NCI-H2196 treated with DMSO at 0.1 percent for 48 hours (cell line): ENCODE measurements around the gene PLCH2.
"Not testable (repeated sequence)": the region's sequence is repeated elsewhere in the genome, so short reads cannot be mapped to it uniquely, and the experiment has no call there.

Experiments used
- DNase-seq: peaks from one replicate; lab custom pipeline; 2025; ENCODE audit not compliant: unreplicated experiment; lab: John Stamatoyannopoulos, UW

PLCH2 gene

DNA sequence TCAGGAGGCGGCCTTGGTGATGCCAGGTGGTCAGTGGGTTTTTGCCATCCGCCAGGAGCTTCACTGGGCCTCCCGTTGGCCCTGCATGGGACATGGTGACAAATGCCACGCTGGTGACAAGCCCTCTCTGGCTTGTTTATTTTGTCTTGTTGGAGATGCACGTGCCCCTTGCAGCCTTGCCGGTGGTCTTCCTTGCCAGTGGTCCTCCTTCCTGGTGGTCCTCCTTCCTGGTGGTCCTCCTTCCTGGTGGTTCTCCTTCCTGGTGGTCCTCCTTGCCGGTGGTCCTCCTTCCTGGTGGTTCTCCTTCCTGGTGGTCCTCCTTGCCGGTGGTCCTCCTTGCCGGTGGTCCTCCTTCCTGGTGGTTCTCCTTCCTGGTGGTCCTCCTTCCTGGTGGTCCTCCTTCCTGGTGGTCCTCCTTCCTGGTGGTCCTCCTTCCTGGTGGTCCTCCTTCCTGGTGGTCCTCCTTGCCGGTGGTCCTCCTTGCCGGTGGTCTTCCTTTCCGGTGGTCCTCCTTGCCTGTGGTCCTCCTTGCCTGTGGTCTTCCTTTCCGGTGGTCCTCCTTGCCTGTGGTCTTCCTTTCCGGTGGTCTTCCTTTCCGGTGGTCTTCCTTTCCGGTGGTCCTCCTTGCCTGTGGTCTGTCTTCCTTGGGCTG, 16.9 kb upstream of the PLCH2 start:
- DNase-seq = not testable (repeated sequence)

GRCh38 chr1:2459757-2460156, 16.3 kb upstream of the PLCH2 start:
- DNase-seq = peak; percentile 32

DNA sequence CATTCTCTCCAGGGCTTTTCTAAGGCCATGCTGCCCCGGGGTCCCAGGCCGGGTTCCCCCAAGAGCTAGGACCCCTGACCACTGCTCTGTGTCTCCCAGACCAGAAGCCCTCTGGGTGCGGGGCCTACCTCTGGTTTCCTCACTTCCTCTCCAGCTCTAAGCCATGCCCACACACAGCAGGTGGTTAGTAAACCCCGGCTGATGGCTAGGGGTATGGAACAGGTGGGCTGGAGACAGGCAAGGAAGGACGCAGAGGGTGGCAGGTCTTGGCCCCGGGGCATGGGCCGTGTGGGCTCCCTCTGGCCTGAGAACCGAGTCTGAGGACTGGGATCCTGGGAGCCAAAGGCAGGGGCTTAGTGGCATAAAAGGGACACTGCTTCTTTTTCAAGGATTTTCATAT, 15.9 kb upstream of the PLCH2 start:
- no peak for DNase-seq

GRCh38 chr1:2460996-2461751, 14.9 kb upstream of the PLCH2 start:
- no peak for DNase-seq

DNA sequence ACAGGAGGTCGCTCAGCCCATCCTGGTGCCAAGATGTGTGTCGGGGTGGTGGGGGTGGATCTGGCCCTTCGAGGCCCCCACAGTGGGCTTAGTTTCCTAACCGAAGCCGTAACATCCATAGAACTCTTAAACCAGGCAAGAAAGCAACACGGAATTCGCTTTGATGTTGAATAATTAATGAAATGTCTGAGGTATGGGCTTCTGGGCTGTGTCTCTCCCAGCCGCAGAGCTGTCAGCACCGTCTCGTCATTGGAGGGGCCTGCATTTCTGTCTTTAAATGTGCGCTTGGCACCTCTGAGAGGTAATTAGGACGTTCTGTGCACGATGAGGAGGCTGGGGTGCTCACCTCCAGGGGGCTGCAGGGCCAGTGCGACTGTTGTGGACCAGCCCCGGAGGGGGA, 13.3 kb upstream of the PLCH2 start:
- no peak for DNase-seq

GRCh38 chr1:2463396-2463795, 12.7 kb upstream of the PLCH2 start:
- DNase-seq = no peak

GRCh38 chr1:2465371-2466269, 10.5 kb upstream of the PLCH2 start:
- no peak for DNase-seq

DNA sequence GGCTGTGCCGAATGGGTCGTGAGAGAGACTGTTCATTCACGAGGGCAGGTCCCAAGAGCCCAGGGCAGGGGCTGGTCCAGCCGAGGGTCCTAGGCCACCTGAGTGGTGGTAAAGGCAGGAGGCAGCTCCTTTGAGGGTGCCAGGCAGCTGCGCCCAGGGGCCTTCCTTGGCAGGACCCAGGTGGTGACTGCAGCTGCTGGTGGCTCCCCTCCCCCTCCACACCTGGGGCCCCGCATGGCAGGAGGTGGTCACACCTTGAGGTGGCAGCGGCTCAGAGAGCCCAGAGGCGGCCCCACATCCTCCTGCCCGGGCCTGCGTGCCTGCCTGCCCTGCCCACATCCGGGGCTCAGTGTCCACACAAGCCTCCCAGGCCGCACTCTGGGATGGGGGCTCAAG, 9.8 kb upstream of the PLCH2 start:
- no peak for DNase-seq

- no peak for DNase-seq
Measured at GRCh38 chr1:2466958-2467554, 9.0 kb upstream of the PLCH2 start.

DNA sequence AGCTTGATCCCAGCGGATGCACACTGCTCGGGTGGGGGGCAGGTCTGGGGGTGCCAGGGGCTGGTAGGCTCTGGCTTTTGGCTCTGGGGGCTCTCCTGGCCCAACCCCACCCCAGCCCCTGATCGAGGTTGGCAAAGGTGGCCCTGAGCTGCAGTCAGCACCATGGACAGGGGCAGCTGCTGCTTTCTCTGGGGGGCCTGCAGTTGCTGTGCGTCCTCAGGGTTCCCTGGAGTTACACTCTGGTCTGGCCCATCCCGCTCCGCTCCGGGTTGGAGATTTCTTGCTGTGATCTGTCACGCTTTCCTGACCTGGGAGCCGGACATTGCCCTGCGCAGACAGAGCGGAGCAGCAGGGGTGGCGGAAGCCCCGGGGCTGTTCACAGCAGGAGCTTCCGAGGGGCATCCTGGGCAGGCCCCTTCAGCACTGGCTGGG, 8.0 kb upstream of the PLCH2 start:
- no peak for DNase-seq

DNA sequence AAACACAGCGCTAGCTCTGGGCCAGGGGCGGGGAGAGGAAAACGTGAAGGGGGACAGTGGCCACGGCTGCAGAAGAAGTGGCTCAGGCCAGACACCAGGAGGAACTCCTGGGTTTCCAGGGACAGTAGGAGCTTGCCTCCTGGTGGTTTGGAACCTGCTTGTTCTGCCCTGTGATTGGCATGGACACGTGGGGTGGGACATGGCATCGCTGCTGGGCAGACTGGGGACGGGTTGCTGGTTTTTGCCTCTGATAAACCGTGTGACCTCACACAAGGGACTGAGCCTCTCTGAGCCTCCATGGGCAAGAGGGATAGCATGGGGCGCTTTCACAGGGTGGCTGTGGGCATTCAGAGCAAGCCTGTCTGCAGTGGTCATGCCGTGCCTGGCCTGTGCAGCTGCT, 7.5 kb upstream of the PLCH2 start:
- no peak for DNase-seq

DNA sequence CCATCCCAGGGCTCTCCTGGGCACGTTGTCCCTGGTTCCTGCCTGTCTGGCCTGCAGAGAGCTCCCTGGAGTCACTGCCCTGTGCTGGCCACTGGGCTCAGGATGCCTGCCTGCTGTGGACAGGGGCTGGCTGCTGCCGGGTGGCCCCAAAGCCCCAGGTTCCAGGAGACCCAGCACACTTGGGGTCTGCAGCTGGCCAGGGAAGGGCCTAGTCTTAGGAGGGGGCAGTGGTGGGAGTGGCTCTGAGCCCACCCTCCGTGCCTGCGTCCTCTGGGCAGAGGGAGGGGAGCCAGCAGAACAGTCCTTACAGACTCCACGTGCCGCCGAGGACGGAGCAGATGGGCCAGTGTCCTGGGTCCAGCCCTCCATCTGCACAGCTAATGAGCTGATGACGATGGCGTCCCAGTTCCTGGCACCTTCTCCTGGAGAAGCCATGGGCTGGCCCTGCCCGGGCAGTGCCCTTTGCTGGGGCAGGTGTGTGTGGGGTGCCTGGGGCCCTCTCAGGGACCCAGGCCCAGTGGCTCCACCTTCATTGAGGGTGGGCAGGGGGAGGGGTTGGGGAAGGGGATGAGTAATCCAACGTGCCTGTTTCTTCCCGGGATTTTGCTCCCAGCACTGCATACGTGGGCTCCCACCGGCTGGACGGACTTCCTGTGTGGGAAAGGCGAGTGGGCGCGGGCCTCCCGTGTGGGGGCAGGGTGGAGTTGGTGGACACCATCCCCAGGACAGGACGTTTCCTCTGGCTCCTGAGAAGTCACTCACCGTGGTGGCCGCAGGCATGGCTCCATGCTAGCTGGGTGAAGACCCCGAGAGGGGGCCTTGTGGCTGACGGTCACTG, 6.8 kb upstream of the PLCH2 start:
- no peak for DNase-seq

DNA sequence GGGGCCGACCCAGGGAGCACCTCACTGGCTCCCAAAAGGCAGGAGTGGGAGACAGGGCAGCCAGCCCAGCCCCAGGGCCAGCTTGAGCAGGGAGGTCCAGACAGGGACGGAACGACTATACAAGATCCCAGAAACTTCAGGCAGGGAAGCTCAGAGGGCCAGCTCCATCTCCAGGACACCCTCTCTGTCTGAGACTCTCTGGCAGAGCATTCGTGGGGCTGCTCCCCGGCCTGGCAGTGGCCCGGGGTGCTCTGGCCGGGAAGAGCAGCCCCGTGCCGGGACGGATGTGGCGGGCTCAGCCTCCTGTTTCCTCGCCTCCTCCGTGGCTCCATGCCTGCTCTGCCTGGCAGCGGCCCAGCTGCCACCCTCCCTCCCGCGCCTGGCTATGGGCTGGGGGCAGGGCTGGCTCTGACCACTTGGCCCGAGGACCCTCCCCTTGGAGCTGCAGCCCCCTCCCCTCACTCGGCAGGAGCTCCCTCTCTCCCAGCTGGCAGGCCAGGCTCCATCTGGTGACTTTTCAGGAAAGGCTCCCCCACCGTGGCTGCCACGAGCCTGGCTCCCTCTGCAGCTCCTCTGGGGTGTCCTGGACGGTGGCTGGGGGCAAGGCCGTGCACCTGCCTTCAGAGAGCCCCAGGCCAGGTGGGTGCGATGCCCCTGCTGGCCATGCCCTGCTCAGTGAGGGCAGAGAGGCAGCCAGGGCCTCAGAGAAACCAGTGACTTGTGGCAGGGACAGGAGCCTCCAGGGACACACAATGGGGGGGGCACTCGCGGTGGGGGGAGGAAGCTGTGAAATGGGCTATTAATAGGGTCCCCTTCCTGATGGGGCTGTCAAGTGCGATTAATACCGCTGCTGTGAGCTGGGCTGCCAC, 5.6 kb upstream of the PLCH2 start:
- DNase-seq = no peak

DNA sequence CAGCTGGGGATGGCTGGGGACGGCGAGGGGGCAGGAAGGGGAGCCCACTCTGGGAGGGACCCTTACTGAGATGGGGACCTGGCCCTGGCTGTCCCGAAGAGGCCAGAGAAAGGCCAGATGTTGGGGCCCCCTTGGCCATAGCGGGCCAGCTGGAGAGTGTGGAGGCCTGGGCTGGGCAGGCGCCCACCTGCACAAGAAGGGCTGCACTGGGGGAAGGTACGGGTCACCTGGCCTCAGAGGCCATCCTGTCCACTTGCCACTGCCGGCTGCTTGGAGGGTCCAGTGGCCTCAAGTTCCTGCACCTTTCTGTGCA, 5.0 kb upstream of the PLCH2 start:
- DNase-seq = no peak

- no peak for DNase-seq
Measured at GRCh38 chr1:2471587-2472001, 4.5 kb upstream of the PLCH2 start.

DNA sequence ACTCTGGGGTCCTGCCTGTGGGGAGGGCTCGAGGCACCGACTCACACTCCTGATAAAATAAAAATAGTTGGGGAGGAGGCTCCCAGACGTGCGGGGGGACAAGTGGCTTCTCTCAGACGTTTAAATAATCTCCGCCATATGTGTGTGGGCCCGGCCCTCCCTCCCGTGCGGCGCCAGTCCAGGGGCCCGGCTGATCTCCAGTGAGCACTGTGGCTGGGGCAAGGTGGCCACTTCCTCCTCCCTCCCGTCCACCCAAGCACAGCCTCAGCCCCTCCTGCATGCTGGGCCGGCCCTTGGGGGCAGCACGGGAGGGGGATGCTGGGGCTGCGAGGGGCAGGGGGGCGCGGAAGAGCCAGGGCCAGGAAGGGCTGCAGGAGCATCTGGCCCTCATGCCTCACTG, 4.0 kb upstream of the PLCH2 start:
- DNase-seq = no peak

GRCh38 chr1:2472561-2473177, 3.4 kb upstream of the PLCH2 start:
- DNase-seq = no peak

DNA sequence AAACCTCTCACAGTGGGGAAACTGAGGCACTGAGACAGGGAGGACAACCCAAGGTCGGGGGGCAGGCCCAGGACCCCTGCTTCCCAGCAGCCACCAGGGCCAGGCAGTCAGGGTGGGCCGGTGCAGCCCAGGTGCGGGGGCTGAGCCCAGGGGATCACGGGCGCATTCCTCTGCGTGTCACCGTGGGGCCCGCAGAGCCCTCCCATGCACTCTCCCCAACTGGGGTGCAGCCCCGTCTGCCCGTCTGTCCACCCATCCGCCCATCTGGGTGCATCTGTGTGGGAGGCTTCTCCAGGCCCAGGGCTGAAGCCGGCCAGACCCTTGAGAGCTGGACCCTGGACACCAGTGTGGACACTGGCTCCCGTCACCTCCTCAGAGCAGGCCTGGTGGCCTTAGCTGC, 2.9 kb upstream of the PLCH2 start:
- DNase-seq = no peak

- DNase-seq = no peak
Measured at GRCh38 chr1:2474104-2474844, 1.8 kb upstream of the PLCH2 start.
